COLO829 (cell line): ENCODE data around the gene ENOX1.

Experiments used
- DNase-seq: peaks from one replicate; pipeline ENCODE4 v3.0.0; 2012; ENCODE audit warnings: low spot score

The ENOX1 gene

DNA sequence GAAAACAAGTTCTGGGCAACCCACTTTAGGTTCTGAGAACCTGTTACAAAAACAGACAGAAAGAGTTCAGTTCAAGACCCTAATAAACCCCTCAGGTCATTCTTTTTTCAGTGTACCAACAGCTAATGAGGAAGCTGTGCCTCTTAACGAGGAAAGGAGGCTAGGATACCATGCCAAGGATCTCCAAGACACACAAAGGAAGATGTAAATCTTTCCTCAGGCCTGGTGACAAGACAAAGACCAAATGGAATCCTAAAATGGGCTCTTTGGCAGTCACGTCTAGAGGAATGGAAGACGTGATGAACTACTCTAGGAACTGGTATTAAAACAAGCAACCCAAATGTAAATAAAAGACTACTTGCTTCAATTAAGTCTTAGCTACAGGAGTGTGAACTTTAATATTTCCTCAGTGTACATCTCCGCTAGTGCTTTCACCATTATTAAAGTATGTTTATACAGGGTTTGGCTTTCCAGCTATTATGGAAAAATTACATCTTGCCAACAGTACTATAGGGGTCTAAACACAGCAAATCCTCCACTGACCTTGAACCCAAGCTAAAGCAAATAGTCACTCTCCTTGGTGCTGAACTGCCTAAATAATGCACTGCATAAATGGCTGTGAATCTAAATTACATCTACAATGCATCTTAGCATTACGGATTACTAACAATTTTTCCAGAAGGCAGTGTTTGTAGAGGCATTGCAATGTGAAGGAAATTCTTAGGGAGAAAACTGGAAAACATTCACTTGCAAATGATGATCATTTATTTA, 42.3 kb downstream of the ENOX1 start:
- no peak for DNase-seq

GRCh38 chr13:43742911-43743310, 43.9 kb downstream of the ENOX1 start:
- peak; percentile 34 for DNase-seq

- DNase-seq, result no peak
Observed at GRCh38 chr13:43737392-43737923, 49.3 kb downstream of the ENOX1 start.

GRCh38 chr13:43732726-43733125, 54.0 kb downstream of the ENOX1 start:
- no peak for DNase-seq

DNA sequence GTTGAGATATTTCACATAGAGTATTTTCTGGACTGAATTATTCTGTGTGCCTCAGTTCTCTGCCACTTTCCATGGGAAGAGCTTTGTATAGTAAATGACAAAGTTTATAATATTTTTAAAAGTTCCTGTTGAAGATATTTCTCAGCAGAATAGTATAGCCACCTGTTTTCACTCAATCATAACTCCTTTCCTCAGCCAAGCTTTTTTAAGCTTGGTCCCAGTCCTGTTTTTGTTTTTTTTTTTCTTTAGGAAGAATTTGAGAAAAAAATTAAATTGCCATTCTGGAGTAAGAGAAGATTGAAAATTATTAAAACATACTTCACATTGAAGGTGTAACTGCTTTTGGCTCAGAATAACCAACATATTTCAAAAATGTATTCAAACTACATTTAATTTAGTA, 55.5 kb downstream of the ENOX1 start:
- DNase-seq, result no peak

DNA sequence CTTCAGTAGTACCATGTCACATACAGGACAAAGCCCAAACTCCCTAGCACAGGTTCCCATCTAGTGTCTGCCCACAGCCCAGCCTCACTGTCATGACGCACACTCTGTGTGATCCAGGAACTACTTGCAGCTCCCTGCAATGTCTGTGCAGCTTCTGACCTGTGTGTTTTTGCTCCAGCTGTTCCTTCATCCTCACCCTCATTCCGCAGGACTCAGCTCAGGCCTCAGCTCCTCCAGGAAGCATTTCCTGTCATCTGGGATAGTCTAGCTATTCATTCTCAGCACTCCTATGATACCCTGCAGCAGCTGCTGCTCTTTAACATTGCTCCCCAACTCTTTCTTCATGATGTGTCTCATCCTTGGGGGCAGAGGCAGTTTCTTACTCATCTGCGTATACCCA, 56.1 kb downstream of the ENOX1 start:
- DNase-seq, result no peak

DNA sequence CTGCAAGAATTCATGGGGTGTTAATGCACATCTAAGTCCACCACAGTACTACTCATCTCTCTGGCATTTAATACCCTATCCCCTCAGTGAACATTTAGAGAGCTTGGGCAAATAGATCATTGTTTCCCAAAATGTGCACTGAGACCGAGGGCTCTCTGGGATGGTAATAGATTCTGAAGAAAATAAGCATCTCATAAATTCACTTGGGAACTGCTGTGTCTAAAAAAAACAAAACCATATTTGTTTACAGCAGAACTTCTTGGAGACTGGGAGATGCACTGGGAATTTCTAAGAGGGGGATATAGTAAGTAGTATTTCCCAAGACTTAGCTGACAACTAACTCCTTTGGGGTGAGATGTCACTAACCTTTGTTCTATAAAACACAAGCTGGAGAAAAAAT, 58.4 kb downstream of the ENOX1 start:
- no peak for DNase-seq

GRCh38 chr13:43727856-43728255, 58.9 kb downstream of the ENOX1 start:
- no peak for DNase-seq

- no peak for DNase-seq
Observed at GRCh38 chr13:43725460-43725859, 61.3 kb downstream of the ENOX1 start.

DNA sequence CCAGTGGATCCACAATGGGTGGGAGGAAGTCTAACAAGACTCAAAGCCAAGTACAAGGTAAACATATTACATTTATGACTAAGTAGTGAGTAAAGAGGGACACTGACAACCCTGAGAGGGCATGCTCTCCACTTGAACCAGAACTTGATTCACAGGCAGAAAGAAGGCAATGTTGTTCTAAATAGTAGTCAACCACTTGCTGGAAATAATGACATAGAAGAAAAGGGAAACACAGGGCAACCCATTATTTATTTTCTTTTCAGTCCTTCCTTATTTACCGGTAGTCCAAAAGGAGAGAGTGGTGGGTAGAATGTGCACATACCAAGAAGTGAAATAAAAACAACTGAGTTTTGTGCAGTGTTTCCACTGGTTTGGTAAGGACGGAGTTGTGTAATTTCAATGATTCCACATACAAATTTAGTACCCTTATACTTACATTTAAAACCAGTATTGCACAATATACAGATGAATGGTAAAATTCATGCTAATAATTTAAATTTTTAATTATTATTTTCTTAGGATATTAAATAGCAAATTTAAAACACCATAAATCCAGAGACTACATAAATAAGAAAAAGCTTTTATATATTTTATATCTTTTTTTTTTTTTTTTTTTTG, 65.9 kb downstream of the ENOX1 start:
- DNase-seq, result no peak

DNA sequence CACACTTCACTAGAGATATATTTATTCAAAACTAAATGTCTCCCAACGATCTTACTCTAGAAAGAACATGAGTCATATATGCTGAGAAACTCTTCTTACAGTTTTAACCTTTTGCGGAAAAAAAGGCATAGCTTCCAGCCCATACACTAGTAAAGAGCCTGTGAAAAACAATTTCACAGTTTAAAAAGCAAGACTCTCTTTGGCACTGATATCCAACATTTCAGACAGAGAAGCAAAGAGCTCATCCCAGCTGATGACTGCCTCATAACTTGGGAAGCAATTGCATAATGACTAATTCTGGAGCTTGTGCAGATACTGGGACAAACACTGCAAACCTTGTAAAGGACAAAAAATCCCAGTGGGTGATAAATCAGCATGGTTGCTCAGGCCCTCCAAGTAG, 88.0 kb downstream of the ENOX1 start:
- DNase-seq, result peak; percentile 19

DNA sequence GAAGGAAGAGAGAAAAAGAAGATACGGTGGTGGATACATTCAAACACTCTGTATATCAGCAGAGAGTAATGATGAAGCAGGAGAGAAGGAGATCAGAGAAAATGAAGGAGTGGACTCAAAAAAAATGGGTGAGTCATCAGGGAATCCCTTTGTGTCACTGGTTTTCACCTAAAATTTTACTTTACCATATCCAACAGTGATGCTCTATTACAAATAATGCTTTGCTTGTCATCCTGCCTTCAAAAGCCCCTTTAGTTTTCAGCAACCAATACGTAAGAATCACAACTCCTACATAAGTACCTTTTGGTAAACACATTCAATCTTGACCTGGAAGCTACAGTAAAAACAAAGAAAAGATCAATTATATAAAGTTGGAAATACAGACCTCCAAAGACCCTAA, 88.8 kb downstream of the ENOX1 start:
- DNase-seq, result no peak

GRCh38 chr13:43697323-43697722, 89.4 kb downstream of the ENOX1 start:
- no peak for DNase-seq

DNA sequence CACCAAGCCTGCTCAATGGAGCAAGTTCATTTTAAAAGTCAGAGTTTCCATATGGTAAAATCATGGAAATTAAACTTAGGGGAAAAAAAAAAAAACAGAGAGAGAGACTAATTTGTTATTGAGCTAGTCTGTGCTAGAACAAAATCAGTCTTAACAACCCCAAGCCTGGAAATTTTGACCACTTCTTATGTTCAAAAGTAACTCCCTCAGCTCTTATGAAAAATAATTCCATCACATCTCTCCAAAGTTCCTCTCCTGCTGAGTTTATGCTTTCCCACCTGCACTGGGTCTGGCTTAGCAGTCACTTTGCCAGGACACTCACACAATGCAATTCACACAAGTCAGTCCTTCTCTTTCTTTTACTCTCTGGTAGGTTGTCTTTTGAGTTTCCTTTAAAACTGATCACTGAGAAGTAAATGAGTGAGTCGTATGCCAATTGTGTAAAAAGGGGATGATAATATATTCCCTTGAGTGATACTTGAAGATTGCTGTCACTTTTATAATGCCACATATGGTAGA, 92.6 kb downstream of the ENOX1 start:
- DNase-seq, result no peak

DNA sequence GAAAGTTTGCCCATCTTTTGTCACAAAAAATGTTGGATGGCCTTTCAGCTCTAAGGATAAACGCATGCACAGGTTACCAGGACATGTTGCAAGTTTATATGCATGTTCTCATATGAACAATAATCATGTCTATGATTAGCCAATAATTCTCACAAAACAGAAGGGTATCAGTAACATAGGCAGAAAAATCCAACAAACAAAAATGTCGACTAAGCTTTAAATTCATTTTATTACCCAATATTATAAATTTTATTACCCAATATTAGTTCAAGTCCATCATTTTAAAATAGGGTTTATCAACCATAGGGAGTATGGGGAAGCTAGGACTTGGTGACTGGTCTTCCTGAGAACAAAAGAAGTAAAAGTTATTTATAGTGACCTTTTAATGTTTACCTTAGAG, 93.1 kb downstream of the ENOX1 start:
- DNase-seq, result no peak

DNA sequence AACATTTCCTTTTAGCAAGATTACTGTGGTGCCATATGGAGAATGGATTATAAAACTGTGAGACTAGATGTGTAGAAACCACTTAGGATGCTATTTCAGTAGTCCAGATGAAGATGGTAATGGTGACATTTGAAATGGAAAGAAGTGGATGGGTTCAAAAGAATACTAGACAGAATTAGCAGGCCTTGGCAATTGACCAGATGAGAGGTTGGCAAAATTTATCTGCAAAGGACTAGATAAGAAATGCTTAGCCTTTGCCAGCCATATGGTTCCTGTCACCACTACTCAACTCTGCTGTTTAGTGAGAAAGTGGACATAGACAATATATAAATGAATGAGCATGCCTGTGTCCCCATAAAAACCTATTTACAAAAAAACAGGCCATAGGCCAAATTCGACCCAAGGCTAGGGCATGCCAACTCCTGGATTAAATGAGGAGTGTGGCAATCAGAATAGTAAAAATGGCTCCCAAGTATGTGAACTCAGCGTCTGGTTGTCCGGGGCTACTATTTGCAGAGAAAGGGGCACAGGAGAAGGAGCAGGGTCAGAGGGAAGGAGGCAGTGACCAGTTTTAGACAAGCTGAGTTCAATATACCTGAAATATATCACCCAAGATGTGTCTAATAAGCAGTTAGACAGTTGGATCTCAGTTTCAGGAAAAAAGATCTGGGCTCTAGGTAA, 98.4 kb downstream of the ENOX1 start:
- DNase-seq, result no peak

DNA sequence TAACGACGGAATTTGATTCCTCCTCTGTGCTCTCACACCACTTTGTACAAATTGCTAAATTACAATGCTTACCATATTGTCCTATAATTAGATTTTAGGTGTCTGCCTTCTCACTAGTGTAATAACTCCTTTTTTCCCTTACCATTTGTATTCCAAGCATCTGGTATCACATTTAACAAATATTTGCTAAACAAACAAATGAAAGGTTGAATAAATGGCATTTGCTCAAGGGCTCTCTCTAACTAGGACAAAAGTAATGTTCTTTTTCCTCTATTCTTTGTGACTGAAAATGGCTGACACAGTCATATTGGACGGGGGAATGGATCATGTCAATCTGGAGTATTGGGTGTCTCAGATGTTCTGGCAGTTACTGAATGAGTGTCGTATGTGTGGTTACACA, 99.7 kb downstream of the ENOX1 start:
- no peak for DNase-seq

DNA sequence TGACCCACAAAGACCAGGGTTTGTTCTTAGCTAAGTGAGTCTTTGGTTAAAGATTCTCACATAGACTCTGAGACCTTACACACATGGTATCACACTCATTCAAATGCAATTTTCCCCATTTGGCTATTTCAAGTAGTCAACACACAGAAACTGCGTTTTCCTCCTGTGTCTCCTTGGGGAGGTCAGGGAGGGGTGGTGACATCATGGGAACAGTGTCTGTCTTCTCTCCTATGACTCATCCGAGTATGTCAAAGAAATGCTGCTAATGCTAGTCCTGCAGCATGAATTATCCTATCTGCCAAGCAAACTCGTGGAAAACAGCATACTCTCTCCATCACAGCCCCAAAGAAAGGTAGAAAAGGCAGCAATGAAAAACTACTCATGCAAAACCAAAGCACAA, 100.2 kb downstream of the ENOX1 start:
- peak; percentile 64 for DNase-seq

- peak; percentile 60 for DNase-seq
Observed at GRCh38 chr13:43684963-43685725, 101.6 kb downstream of the ENOX1 start.

DNA sequence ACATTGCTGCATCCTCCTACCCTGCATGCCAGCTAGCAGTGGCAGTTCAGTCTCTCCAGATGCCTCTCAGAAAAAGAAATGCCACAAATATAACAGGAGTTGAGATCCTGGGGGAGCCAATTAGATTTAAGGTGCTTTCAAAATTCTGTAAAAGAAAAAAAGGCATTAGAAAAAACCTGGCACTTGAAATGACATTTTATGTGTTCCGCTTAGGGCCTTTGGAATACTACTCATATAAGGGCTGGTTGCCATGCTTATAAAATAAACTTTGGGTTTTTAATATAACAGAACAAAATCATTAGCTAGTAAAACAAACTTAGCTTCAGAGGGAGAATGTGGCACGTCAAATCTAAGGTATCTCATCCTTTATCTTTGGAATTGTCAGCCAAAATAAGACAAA, 104.1 kb downstream of the ENOX1 start:
- DNase-seq, result no peak

DNA sequence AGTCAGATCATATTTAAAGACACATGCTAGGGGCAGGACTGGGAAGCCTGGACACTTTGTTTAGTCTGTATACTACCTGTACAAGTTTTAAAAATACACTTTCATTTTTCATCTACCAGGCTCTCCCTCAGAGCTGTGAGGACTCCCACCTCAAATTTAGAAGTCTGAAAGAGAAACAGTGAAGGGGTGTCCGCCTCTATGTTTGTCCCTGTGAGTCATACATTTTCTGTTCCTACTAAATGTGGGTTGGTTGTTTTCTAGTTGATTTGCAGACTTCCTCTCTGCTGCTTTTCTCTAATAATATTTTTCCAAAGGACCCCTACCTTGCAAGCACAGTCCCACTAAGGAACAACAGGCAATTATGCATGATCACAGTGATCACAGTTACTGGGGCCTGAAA, 110.5 kb downstream of the ENOX1 start:
- no peak for DNase-seq

DNA sequence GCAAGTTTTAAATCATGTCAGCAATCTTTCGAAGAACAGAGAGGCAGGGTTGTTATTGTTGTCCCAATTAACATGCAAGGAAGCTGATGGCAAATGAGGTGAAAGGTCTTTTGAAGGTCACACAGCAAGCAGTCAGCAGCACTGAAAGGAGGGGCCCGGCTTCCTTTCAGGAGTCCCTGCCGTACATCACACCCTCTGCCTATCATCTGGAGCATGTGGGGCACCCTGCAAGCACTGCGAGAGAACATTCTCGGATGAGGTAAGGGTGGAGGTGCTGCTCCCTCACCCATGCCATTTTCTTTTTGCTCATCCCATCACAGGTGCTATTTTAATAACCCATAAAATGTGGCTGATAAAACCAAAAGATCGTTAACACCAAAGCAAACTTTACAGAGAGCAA, 111.2 kb downstream of the ENOX1 start:
- DNase-seq, result no peak
